NAMALWA (cell line): ENCODE measurements around the gene CACNG1.
"Not testable (repeated sequence)": the region's sequence is repeated elsewhere in the genome, so short reads cannot be mapped to it uniquely, and the experiment has no call there.

Experiments used
- DNase-seq: peaks from one replicate; pipeline ENCODE4 v3.0.0-alpha.2; 2015; ENCODE audit warnings: low spot score

Gene CACNG1

GRCh38 chr17:67080804-67081203 is 36.5 kb downstream of the CACNG1 start:
- DNase-seq = no peak

- DNase-seq = peak; percentile 34
Measured at GRCh38 chr17:67082107-67082506, 37.8 kb downstream of the CACNG1 start.

GRCh38 chr17:67085406-67085805 is 41.1 kb downstream of the CACNG1 start:
- DNase-seq = no peak

- DNase-seq = no peak
Measured at GRCh38 chr17:67088639-67089038, 44.3 kb downstream of the CACNG1 start.

GRCh38 chr17:67090341-67090740 is 46.0 kb downstream of the CACNG1 start:
- DNase-seq = no peak

GRCh38 chr17:67092291-67092690 is 47.9 kb downstream of the CACNG1 start:
- DNase-seq = no peak

GRCh38 chr17:67092710-67093109 is 48.4 kb downstream of the CACNG1 start:
- not testable (repeated sequence) for DNase-seq

- DNase-seq = no peak
Measured at GRCh38 chr17:67093348-67093747, 49.0 kb downstream of the CACNG1 start.

- DNase-seq = not testable (repeated sequence)
Measured at GRCh38 chr17:67095291-67095690, 50.9 kb downstream of the CACNG1 start.

GRCh38 chr17:67095803-67096202 is 51.4 kb downstream of the CACNG1 start:
- DNase-seq = no peak

- DNase-seq = no peak
Measured at GRCh38 chr17:67096609-67097008, 52.3 kb downstream of the CACNG1 start.

- DNase-seq = no peak
Measured at GRCh38 chr17:67098006-67098405, 53.7 kb downstream of the CACNG1 start.

GRCh38 chr17:67104641-67105040 is 60.3 kb downstream of the CACNG1 start:
- not testable (repeated sequence) for DNase-seq

GRCh38 chr17:67105213-67105612 is 60.9 kb downstream of the CACNG1 start:
- no peak for DNase-seq
